ENCODE data around the gene TLCD2.

Gene TLCD2

DNA sequence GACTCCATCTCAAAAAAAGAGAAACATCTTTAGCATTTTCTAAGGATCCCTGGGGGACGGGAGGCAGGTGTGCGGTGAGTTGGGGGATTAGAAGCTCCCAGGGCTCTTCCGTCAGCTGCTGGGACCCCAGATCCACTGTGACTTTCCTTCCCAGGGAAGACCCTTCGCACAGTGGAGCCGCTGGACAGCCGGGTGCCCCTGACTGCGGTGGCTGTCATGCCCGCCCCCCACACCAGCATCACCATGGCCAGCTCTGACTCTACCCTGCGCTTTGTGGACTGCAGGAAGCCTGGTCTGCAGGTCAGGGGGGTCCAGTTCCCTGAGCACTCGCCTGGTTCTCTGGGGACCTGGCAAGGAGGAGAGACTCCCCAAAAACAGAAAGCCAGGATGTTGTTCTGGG is 25.2 kb upstream of the TLCD2 start:
- no peak overlapping the region for H3K4me3 ChIP-seq (ENCODE audit: low read depth, low read length)
- DNase-seq (ENCODE audit: low read depth): no peak
- TF ChIP-seq, protein P1, sequence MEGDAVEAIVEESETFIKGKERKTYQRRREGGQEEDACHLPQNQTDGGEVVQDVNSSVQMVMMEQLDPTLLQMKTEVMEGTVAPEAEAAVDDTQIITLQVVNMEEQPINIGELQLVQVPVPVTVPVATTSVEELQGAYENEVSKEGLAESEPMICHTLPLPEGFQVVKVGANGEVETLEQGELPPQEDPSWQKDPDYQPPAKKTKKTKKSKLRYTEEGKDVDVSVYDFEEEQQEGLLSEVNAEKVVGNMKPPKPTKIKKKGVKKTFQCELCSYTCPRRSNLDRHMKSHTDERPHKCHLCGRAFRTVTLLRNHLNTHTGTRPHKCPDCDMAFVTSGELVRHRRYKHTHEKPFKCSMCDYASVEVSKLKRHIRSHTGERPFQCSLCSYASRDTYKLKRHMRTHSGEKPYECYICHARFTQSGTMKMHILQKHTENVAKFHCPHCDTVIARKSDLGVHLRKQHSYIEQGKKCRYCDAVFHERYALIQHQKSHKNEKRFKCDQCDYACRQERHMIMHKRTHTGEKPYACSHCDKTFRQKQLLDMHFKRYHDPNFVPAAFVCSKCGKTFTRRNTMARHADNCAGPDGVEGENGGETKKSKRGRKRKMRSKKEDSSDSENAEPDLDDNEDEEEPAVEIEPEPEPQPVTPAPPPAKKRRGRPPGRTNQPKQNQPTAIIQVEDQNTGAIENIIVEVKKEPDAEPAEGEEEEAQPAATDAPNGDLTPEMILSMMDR (IDR thresholded peaks at IDR 0.05; ENCODE audit: control insufficient read depth, extremely low read depth, insufficient read depth): no peak

DNA sequence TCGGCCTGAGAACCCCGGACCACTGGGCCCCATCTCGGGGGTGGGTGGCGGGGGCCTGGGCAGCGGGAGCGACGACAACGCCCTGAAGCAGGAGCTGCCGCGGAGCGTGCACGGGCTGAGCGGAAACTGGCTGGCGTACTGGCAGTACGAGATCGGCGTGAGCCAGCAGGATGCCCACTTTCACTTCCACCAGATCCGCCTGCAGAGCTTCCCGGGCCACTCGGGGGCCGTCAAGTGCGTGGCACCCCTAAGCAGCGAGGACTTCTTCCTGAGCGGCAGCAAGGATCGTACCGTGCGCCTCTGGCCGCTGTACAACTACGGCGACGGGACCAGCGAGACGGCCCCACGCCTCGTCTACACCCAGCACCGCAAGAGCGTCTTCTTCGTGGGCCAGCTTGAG is 23.6 kb upstream of the TLCD2 start:
- TF ChIP-seq, protein P1 (IDR thresholded peaks at IDR 0.05; ENCODE audit: control insufficient read depth, extremely low read depth, insufficient read depth): no peak
- no peak overlapping the region for H3K4me3 ChIP-seq (ENCODE audit: low read depth, low read length)
- DNase-seq (ENCODE audit: low read depth): no peak

DNA sequence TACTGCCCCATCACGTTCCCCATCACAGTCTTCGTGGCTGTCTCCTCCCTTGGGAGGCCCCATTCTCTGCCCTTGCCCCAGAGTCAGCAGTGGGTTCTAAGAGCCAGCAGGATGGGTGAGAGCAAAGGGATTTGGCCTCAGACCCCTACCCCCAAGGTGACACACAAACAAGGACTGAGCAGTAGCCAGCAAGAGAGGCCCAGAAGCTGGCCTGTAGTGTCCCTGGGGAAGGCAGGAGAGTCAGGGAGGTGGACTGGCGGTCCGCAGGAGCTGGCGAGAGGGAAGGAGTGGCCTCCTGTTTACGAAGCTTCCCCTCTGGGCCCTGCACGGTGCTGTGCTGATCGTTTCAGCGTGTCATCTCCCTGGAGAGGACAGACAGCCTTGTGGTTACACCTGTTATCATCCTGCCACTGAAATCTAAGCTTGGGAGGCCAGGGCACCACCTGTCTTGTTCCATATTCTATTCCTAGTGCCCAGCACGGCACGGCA is 22.7 kb upstream of the TLCD2 start:
- H3K4me3 ChIP-seq (ENCODE audit: low read depth, low read length): no peak overlapping the region
- DNase-seq (ENCODE audit: low read depth): no peak
- TF ChIP-seq, protein P1 (IDR thresholded peaks at IDR 0.05; ENCODE audit: control insufficient read depth, extremely low read depth, insufficient read depth): no peak

DNA sequence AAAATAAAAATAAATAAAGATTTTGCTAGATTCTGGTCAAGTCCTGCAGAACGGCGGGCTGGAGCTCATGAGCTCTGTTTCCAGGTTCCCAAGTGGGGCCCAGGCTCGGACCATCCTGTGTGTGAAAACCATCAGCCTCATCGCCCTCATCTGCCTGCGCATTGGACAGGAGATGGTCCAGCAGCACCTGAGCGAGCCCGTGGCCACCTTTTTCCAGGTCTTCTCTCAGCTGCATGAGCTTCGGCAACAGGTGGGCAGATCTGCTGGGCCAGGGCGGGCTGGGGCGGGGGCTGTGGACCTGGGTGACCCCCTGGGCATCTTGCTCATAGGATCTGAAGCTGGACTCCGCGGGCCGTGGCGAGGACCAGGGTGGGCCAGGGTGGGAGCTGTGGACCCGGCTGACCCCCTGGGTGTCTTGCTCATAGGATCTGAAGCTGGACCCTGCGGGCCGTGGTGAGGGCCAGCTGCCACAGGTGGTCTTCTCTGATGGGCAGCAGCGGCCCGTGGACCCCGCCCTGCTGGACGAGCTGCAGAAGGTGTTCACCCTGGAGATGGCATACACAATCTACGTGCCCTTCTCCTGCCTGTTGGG is 22.2 kb upstream of the TLCD2 start:
- TF ChIP-seq, protein P1 (IDR thresholded peaks at IDR 0.05; ENCODE audit: control insufficient read depth, extremely low read depth, insufficient read depth): no peak
- no peak overlapping the region for H3K4me3 ChIP-seq (ENCODE audit: low read depth, low read length)
- no peak for DNase-seq (ENCODE audit: low read depth)

DNA sequence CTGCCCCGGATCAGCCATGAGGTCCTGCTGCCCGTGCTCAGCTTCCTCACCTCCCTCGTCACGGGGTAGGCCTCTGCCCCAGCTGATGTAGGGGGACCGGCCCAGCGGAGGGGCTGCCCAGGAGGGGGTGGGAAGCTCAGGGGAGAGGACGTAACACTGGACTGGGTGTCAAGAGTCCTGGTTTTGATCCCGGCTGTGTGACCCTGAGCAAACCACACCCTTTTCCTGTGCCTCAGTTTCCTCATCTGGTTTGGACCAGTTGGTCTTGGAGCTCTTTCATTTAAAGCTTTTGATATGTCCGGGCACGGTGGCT is 21.0 kb upstream of the TLCD2 start:
- no peak overlapping the region for H3K4me3 ChIP-seq (ENCODE audit: low read depth, low read length)
- TF ChIP-seq, protein P1 (IDR thresholded peaks at IDR 0.05; ENCODE audit: control insufficient read depth, extremely low read depth, insufficient read depth): no peak
- DNase-seq (ENCODE audit: low read depth): no peak

DNA sequence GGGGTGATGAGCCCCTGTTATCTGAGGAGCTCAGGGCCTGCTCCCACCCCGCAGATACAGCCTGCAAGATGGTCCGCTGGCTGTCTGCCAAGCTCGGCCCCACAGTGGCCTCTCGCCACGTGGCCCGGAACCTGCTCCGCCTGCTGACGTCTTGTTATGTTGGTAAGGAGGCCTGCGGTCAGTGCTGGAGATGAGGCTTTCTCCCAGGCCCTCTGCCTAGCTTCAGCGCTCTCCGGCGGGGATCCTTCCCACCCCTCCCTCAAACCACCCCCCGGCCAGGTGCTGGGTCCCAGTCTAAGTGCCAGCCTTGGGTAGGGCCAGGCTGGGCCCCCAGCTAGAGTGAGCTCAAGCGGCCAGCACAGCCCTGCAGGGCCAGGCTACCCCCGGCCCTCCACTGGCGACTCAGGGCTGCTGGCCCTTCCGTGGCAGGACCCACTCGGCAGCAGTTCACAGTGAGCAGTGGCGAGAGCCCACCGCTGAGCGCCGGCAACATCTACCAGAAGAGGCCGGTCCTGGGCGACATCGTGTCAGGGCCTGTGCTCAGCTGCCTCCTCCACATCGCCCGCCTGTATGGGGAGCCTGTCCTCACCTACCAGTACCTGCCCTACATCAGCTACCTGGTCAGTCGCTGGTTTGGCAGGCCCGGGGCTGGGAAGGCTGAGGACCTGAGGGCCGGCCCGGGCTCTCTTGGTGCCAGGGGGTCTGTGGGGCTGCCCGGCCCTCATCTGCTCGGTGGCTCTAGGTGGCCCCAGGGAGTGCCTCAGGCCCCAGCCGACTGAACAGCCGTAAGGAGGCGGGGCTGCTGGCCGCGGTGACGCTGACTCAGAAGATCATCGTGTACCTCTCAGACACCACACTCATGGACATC is 20.4 kb upstream of the TLCD2 start:
- H3K4me3 ChIP-seq (ENCODE audit: low read depth, low read length): no peak overlapping the region
- no peak for DNase-seq (ENCODE audit: low read depth)
- TF ChIP-seq, protein P1 (IDR thresholded peaks at IDR 0.05; ENCODE audit: control insufficient read depth, extremely low read depth, insufficient read depth): no peak

Measured in LNCaP clone FGC (cell line).